H1 (cell line): Measurements from ENCODE around the gene GTF2H1. TPM values are rescaled to one million over a fixed set of nuclear protein-coding genes. Genes with fewer than 3 reads are reported as not detected.

Experiments used
- CTCF ChIA-PET: fragments of 300-600 bp; sonication (Branson Sonifier 250); formaldehyde crosslinking; loops from one replicate; lab custom pipeline; 2021; ENCODE audit not compliant: partially characterized antibody; lab: Charles Lee
- POLR2A ChIA-PET: fragments of 300-600 bp; sonication (Branson Sonifier 250); formaldehyde crosslinking; loops from one replicate; lab custom pipeline; 2021; ENCODE audit warnings: inconsistent platforms; ENCODE audit not compliant: partially characterized antibody; lab: Charles Lee
- DNase-seq, 2 experiments: peaks; one replicate each; pipeline versions ENCODE4 v3.0.0 to v3.0.0-alpha.2; 2010 to 2022; ENCODE audit warnings: low spot score in 2 of 2, low read depth in 1 of 2, mixed read lengths in 1 of 2
- FAIRE-seq: peaks from 2 replicates; lab custom pipeline; 2011; peaks lifted over from hg19 to GRCh38; lab: Jason Lieb, UNC
- H2AFZ ChIP-seq: 2 replicates; pipeline ENCODE4 v1.8.1; 2012; ENCODE audit warnings: low read length, inconsistent platforms
- H2AK5ac ChIP-seq: 2 replicates; pipeline ENCODE4 v1.6.1; 2013; ENCODE audit warnings: low read depth, low read length
- H2BK120ac ChIP-seq: replicated peaks from 2 replicates; pipeline ENCODE3; 2013; ENCODE audit warnings: low read depth, low read length, inconsistent platforms
- H2BK12ac ChIP-seq: 2 replicates; pipeline ENCODE4 v1.6.1; 2013; ENCODE audit warnings: low read depth, low read length
- H2BK15ac ChIP-seq: 2 replicates; pipeline ENCODE4 v1.6.1; 2013; ENCODE audit warnings: low read length
- H2BK20ac ChIP-seq: 2 replicates; pipeline ENCODE4 v1.6.1; 2013; ENCODE audit warnings: low read length
- H2BK5ac ChIP-seq: 2 replicates; pipeline ENCODE4 v1.6.1; 2013; ENCODE audit warnings: low read depth, low read length
- H3K14ac ChIP-seq: 2 replicates; pipeline ENCODE4 v1.6.1; 2013; ENCODE audit warnings: inconsistent platforms; ENCODE audit not compliant: insufficient read length
- H3K18ac ChIP-seq: 2 replicates; pipeline ENCODE4 v1.6.1; 2013; ENCODE audit warnings: low read length; ENCODE audit errors: extremely low read depth
- H3K23ac ChIP-seq: 2 replicates; pipeline ENCODE4 v1.6.1; 2013; ENCODE audit warnings: inconsistent platforms; ENCODE audit not compliant: insufficient read length
- H3K23me2 ChIP-seq: 2 replicates; pipeline ENCODE4 v1.6.1; 2013; ENCODE audit warnings: low read depth, low read length
- H3K27ac ChIP-seq: 2 replicates; pipeline ENCODE4 v1.6.1; 2011; ENCODE audit warnings: low read depth, low read length, inconsistent platforms
- H3K27me3 ChIP-seq, 4 experiments: replicated peaks in 1 of 4; 1 replicate in 1 of 4; 2 replicates in 3 of 4; pipeline versions ENCODE4 v1.6.1 to v1.8.1; 2011 to 2013; ENCODE audit warnings: low read length in 3 of 4, mild to moderate bottlenecking in 3 of 4, inconsistent platforms in 2 of 4, mixed read lengths in 2 of 4, moderate library complexity in 1 of 4; ENCODE audit not compliant: control insufficient read depth in 3 of 4, insufficient read depth in 3 of 4; ENCODE audit errors: extremely low read depth in 1 of 4
- H3K36me3 ChIP-seq, 4 experiments: 2 replicates each; pipeline versions ENCODE4 v1.6.1 to v1.8.1; 2011 to 2013; ENCODE audit warnings: mild to moderate bottlenecking in 4 of 4, low read length in 3 of 4, moderate library complexity in 2 of 4, control low read depth in 1 of 4, inconsistent platforms in 1 of 4; ENCODE audit not compliant: insufficient read depth in 4 of 4, control insufficient read depth in 2 of 4
- H3K4ac ChIP-seq: replicated peaks from 2 replicates; pipeline ENCODE3; 2013; ENCODE audit warnings: low read length, low read depth, mixed read lengths, inconsistent platforms; ENCODE audit not compliant: insufficient read length
- H3K4me1 ChIP-seq, 4 experiments: replicated peaks in 1 of 4; 1 replicate in 1 of 4; 2 replicates in 3 of 4; pipeline versions ENCODE4 v1.6.1 to v1.8.1; 2011 to 2013; ENCODE audit warnings: low read length in 3 of 4, inconsistent platforms in 2 of 4, mixed read lengths in 1 of 4; ENCODE audit not compliant: insufficient read depth in 4 of 4, control insufficient read depth in 3 of 4
- H3K4me2 ChIP-seq, 2 experiments: 2 replicates each; pipeline versions ENCODE4 v1.6.1 to v1.8.1; 2011 to 2013; ENCODE audit warnings: low read depth in 2 of 2, low read length in 2 of 2, control low read depth in 1 of 2, inconsistent platforms in 1 of 2, mild to moderate bottlenecking in 1 of 2; ENCODE audit not compliant: insufficient read depth in 1 of 2
- H3K4me3 ChIP-seq, 4 experiments: fragments of 200-600, 300-600 bp in 1 of 4; sonication (generic), shearing (Covaris generic), sonication (Bioruptor Twin) in 1 of 4; 2 replicates each; pipeline versions ENCODE4 v1.5.1 to v1.8.1; 2011 to 2016; ENCODE audit warnings: low read length in 4 of 4, low read depth in 3 of 4, control low read depth in 2 of 4, inconsistent platforms in 2 of 4, mild to moderate bottlenecking in 2 of 4, mixed read lengths in 1 of 4, moderate library complexity in 1 of 4; ENCODE audit not compliant: insufficient read depth in 2 of 4; ENCODE audit errors: extremely low read depth in 1 of 4
- H3K56ac ChIP-seq: replicated peaks from 2 replicates; pipeline ENCODE3; 2013; ENCODE audit warnings: low read depth, mild to moderate bottlenecking, mixed read lengths, low read length, inconsistent platforms; ENCODE audit not compliant: insufficient read length
- H3K79me1 ChIP-seq: 2 replicates; pipeline ENCODE4 v1.6.1; 2013; ENCODE audit warnings: low read depth, low read length, control low read depth
- H3K79me2 ChIP-seq, 2 experiments: 2 replicates each; pipeline versions ENCODE4 v1.6.1 to v1.8.1; 2012 to 2013; ENCODE audit warnings: low read length in 2 of 2, mild to moderate bottlenecking in 2 of 2, inconsistent platforms in 1 of 2; ENCODE audit not compliant: insufficient read depth in 2 of 2, control insufficient read depth in 1 of 2
- H3K9ac ChIP-seq, 4 experiments: replicated peaks in 1 of 4; 1 replicate in 1 of 4; 2 replicates in 3 of 4; pipeline versions ENCODE4 v1.6.1 to v1.8.1; 2011 to 2013; ENCODE audit warnings: low read depth in 3 of 4, low read length in 3 of 4, control low read depth in 2 of 4, mild to moderate bottlenecking in 2 of 4, moderate library complexity in 2 of 4, inconsistent platforms in 1 of 4; ENCODE audit errors: extremely low read depth in 1 of 4
- H3K9me3 ChIP-seq, 2 experiments: 2 replicates each; pipeline versions ENCODE4 v1.6.1 to v1.8.1; 2012 to 2013; ENCODE audit warnings: mild to moderate bottlenecking in 2 of 2, moderate library complexity in 2 of 2, control low read depth in 1 of 2, inconsistent platforms in 1 of 2, low read depth in 1 of 2, low read length in 1 of 2, mixed read lengths in 1 of 2; ENCODE audit not compliant: insufficient read depth in 2 of 2
- H4K20me1 ChIP-seq, 2 experiments: replicated peaks in 1 of 2; 2 replicates each; pipeline versions ENCODE3 to v1.8.1; 2011 to 2013; ENCODE audit warnings: inconsistent platforms in 2 of 2, low read length in 2 of 2, mild to moderate bottlenecking in 1 of 2; ENCODE audit not compliant: insufficient read depth in 2 of 2, control insufficient read depth in 1 of 2
- H4K5ac ChIP-seq: 2 replicates; pipeline ENCODE4 v1.6.1; 2013; ENCODE audit warnings: low read length, low read depth, mixed read lengths, inconsistent platforms; ENCODE audit not compliant: insufficient read length
- H4K8ac ChIP-seq: 2 replicates; pipeline ENCODE4 v1.8.0; 2013; ENCODE audit warnings: mild to moderate bottlenecking, moderate library complexity, low read length, inconsistent platforms; ENCODE audit not compliant: insufficient read depth; ENCODE audit errors: extremely low read depth
- H4K91ac ChIP-seq: replicated peaks from 2 replicates; pipeline ENCODE3; 2013; ENCODE audit warnings: low read length, mixed read lengths, inconsistent platforms; ENCODE audit not compliant: insufficient read length
- TEAD4 ChIP-seq: IDR thresholded peaks from 2 replicates; pipeline ENCODE4 v1.6.1; 2012; ENCODE audit warnings: low read depth, low read length, inconsistent platforms, mixed read lengths
- ZNF274 ChIP-seq: IDR thresholded peaks from 2 replicates; pipeline ENCODE4 v1.7.0; 2012; ENCODE audit warnings: low read length, borderline replicate concordance; ENCODE audit errors: extremely low read depth
- WGBS, 2 experiments: shearing (Covaris generic) in 1 of 2; methylation state at CpG; one replicate each; pipeline versions ENCODE4 v1.1.6 to v1.1.7; 2013 to 2015; ENCODE audit warnings: low lambda C conversion rate in 2 of 2, mixed read lengths in 2 of 2, inconsistent platforms in 1 of 2, low coverage in 1 of 2, missing lambda C conversion rate in 1 of 2; ENCODE audit not compliant: insufficient replicate concordance in 2 of 2, insufficient coverage in 1 of 2, insufficient read length in 1 of 2; ENCODE audit errors: extremely low coverage in 1 of 2, missing lambda C conversion rate in 1 of 2; 5-methylcytosine and 5-hydroxymethylcytosine counted together
- polyA plus RNA-seq, 7 experiments: library from polyadenylated mRNA; depleted of rRNA in 3 of 7; stranded (reverse) in 5 of 7; unstranded in 2 of 7; fragments of >200 nt in 5 of 7; fragments of 200-250 nt in 2 of 7; gene quantifications; 1 replicate in 5 of 7; 2 replicates in 1 of 7; 4 replicates in 1 of 7; pipeline versions ENCODE4 v1.2.1 to v1.2.3, GENCODE V29; 2011 to 2013; ENCODE audit warnings: missing spikeins in 2 of 7, mixed read lengths in 2 of 7
- total RNA-seq: library from RNA; stranded (reverse); fragmentation: NEBNext Ultra II Directional; extraction: Animal tissue kit (Norgen Biotek cat#: 25700); gene quantifications from 2 replicates; pipeline ENCODE4 v1.2.1, GENCODE V29; 2021

GTF2H1 gene
- total and polyA plus RNA-seq, 2 of the 8 experiments (the other 6 are each of a cell fraction or from before 2014, with no cell fraction given), result 9.1 to 26.3 TPM

DNA sequence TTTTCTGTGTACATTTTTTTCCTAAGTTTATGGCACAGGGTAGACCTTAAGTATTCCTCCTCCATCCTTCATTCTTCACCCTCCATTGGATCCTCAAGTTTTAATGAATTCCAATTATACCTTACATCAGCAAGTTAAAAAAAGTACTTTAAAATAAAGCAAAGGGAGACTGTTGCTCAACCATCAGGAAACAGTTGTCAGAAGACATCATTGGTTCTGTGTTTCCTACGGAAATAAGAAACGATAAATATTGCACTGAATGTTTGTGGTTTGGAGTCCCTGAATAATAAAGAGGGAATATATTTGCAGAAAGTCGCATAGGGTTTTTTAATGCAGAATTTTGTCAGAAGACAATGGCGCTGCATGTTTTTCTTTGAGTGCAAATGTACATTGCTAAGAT lies 43.9 kb downstream of the GTF2H1 start:
- no peak overlapping the region for H2BK12ac ChIP-seq
- H3K18ac ChIP-seq, result no peak overlapping the region
- no peak overlapping the region for H2BK20ac ChIP-seq
- no peak for DNase-seq
- no peak overlapping the region for H4K5ac ChIP-seq
- H3K79me1 ChIP-seq, result no peaks in the 10 kb centered on the region
- no peak overlapping the region for H3K4me3 ChIP-seq
- H3K23me2 ChIP-seq, result no peaks in the 10 kb centered on the region
- no peaks in the 10 kb centered on the region for H3K27me3 ChIP-seq
- no peak overlapping the region for H2AFZ ChIP-seq
- no peaks in the 10 kb centered on the region for H3K4me1 ChIP-seq
- H2AK5ac ChIP-seq, result no peak overlapping the region
- no peaks in the 10 kb centered on the region for H3K79me2 ChIP-seq
- POLR2A ChIA-PET, result no interaction called here
- H3K9me3 ChIP-seq, result no peaks in the 10 kb centered on the region
- CTCF ChIA-PET, result interaction anchor here (0.9 kb wide), 1 partner anchor 8 kb away, joined by 3 read pairs; no protein-coding TSS in a partner anchor
- no peaks in the 10 kb centered on the region for H4K20me1 ChIP-seq
- no peak for FAIRE-seq
- H2BK120ac ChIP-seq, result no peak overlapping the region
- no peak overlapping the region for H4K8ac ChIP-seq
- no peak overlapping the region for H3K23ac ChIP-seq
- H3K27ac ChIP-seq, result no peak overlapping the region
- no peak overlapping the region for H3K4ac ChIP-seq
- no peak overlapping the region for H2BK15ac ChIP-seq
- H3K9ac ChIP-seq, result no peak overlapping the region
- no peak for TF ChIP-seq TEAD4
- TF ChIP-seq ZNF274, result no peak
- WGBS, 2 experiments, result 90% methylated on average over 4 of the region's 4 CpGs; no CpG with 5 or more reads in 1 of the 2 experiments
- H3K36me3 ChIP-seq, result peaks cover 13 to 55% (median 22%) of the 10 kb centered on the region in 4 experiments
- no peak overlapping the region for H3K4me2 ChIP-seq
- no peak overlapping the region for H3K56ac ChIP-seq
- H3K14ac ChIP-seq, result no peak overlapping the region
- H2BK5ac ChIP-seq, result no peak overlapping the region
- H4K91ac ChIP-seq, result no peak overlapping the region
